H7 (cell line): ENCODE measurements around the gene MAN2A1. TPM values are rescaled to one million over a fixed set of nuclear protein-coding genes. Genes with fewer than 3 reads are reported as not detected.

Source experiments
- DNase-seq: peaks from one replicate; pipeline ENCODE4 v3.0.0; 2012
- H3K27me3 ChIP-seq: 2 replicates; pipeline ENCODE4 v1.6.0; 2011; ENCODE audit warnings: mild to moderate bottlenecking, low read length; ENCODE audit not compliant: control insufficient read depth, insufficient read depth
- H3K36me3 ChIP-seq: replicated peaks from 2 replicates; pipeline ENCODE4 v1.5.1; 2011; ENCODE audit warnings: low read length; ENCODE audit not compliant: control insufficient read depth, insufficient read depth
- H3K4me3 ChIP-seq: 2 replicates; pipeline ENCODE4 v1.5.1; 2011; ENCODE audit warnings: low read depth, mild to moderate bottlenecking, control low read depth, low read length, moderate library complexity; ENCODE audit not compliant: insufficient read depth
- total RNA-seq: library from RNA; depleted of rRNA; stranded (reverse); fragments of >200 nt; shearing (Covaris generic); gene quantifications from 2 replicates; pipeline ENCODE4 v1.2.3, GENCODE V29; 2014

Gene MAN2A1
- total RNA-seq, 1 experiment from 2014 or later, result 53.5 TPM

DNA sequence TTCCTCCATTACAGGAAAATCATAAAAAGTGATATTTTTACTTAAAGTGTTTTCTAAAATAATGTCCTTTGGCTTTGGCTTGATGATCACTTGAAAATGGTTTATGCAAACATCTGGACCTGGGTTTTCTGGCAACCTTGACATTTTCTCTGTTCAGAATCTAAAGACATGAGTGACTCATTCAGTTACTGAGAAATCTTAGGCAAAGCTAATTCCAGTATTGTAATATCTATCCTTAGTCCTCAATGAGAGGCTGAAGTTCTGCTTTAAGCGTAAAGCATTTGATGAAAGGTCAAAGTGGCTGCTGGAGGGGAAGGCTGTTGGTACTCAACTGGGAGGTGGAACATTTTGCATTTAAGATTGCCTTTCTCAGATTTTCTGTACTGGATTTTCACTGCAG, 2.3 kb downstream of the MAN2A1 start:
- Histone ChIP-seq H3K27me3 (no peaks in the 10 kb centered on the region), H3K36me3 (no peaks in the 10 kb centered on the region), H3K4me3 (no peak overlapping the region; the same call in 1 of the 2 replicates)
- no peak for DNase-seq

DNA sequence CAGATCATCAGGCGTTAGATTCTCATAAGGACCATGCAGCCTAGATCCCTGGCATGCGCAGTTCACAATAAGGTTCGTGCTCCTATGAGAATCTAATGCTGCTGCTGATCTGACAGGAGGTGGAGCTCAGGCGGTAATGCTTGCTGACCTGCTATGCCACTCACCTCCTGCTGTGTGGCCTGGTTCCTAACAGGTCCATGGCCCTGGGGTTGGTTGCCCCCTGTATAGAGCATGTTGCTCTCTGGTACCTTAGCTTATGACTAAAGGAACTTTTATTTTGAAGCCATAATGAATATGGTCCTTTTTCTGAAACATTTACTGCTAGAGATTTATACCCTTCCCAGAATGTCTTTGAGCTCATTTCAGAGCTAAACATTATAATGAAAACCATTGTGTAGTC, 3.1 kb downstream of the MAN2A1 start:
- Histone ChIP-seq H3K36me3 (no peaks in the 10 kb centered on the region), H3K4me3 (no peak overlapping the region), H3K27me3 (no peaks in the 10 kb centered on the region)
- DNase-seq, result no peak

DNA sequence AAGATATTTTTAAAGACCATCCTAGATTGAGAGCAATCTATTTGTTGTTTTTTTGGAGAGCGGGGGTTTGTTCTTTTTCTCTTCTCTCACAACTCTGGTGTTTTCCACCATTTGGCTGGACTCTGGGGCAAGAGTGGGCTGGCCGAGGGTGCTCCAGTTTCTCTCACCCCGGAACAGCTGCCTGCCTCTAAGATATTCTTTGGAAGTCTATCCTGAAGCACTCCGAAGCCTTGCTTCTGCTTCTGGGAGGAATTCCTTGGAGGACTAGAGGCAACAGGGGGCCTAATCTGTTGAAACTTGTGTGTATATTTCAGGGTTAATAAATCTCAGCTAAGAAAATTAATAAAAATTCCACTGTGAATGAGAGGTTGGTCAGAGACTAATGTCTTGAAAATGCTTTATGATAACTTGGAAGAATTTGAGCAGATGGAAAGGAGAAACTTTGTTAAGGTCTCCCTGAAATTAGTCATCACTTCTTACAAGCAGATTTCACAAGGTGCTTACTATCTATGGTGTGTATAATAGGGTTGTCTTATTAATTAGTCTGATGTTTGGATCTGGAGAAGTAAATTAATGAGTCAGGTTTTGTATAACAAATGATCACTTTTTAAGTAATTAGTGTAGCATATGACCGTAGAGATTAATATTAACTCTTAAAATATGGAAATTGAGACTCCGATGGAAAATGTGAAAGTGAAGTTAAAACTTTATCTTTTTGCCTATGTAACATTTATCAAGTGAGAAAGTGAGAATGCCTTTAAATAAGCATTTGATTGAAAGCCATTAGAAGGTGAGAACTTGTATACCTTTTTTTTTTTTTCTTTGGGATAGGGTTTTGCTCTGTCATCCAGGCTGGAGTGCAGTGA, 4.0 kb downstream of the MAN2A1 start:
- no peak for DNase-seq
- H3K4me3 ChIP-seq, result no peak overlapping the region

DNA sequence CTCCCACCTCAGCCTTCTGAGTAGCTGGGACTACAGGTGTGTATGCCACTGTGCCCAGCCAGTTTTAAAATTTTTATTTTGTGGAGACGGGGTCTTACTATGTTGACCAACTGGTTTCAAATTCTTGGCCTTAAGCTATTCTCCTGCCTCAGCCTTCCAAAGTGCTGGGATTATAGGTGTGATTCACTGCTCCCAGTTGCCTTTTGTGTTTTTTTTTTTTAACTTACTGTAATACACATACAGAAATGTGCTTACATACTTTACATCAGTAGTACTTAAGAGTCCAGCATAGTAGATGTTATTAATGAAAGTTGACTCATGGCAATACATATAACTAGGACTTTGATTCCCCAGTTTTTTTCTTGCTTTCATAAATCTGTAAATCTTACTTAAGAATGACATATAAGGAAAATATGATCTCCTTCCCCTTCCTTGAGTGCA, 4.7 kb downstream of the MAN2A1 start:
- Histone ChIP-seq H3K36me3 (no peaks in the 10 kb centered on the region), H3K27me3 (no peaks in the 10 kb centered on the region), H3K4me3 (no peak overlapping the region)
- DNase-seq, result no peak

More for the DNA sequence above, 4.0 kb downstream of the MAN2A1 start:
- no peaks in the 10 kb centered on the region for H3K36me3 ChIP-seq
- H3K27me3 ChIP-seq, result no peaks in the 10 kb centered on the region

DNA sequence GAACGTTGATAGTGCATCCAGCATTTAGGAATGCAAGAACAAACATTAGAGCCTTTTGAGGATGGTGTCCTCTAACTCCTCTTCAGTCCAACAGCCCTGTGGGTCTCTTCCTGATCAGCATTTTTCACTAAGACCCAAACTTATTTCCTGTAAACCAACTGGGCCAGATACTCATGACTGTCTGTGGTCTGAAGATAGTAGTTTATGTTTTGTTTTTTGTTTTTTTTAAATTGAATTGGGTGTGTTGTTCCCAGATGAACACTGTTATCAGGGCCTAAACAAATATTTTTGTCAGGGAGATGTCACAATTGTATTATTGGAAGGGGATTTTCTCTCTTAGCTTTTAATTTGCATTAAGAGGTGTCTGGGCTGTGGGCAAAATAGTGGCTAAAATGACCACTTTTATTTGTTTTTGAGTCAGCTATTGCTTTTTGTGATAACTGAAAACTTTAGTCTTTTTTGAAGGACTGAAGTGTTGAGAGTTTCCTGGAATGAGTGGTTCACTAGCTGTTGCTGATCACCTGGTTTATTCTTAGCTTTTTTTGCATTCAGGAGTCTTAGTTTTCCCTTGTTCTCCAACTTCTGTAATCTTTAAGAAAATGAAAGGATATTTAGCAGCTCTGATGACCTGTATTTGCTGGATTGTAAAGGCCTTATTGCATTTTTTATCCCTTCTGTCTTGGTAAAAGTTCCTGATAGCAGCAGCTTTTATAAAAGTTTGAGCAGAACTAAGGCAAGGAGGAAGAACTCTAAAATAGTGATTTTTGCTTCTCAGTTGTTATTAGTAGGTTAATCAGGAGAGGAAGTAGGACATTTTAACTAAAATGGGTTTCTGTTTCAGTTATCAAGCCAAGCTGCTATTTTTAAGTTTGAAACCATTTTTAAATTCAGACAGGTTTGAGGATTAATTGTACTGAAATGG, 5.5 kb downstream of the MAN2A1 start:
- no peak for DNase-seq
- no peaks in the 10 kb centered on the region for H3K36me3 ChIP-seq
- H3K4me3 ChIP-seq, result no peak overlapping the region
- no peaks in the 10 kb centered on the region for H3K27me3 ChIP-seq

DNA sequence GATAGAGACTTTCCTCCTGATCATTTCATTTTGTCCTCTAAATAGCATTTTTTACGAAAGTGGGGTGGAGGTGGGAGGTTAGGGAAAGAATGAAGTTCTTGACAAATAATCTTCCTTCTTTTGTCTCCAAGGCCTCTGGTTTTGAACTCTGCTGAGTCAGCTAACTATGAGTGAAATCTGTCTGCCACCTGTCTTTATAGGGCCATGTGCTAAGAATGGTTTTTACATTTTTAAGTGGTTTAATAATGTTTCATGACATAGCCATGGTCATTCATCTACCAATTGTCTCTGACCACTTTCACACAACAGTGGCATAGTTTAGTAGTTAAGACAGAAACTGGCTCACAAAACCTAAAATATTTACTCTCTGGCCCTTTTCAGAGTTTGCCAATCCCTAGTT, 7.6 kb downstream of the MAN2A1 start:
- no peaks in the 10 kb centered on the region for H3K27me3 ChIP-seq
- no peaks in the 10 kb centered on the region for H3K36me3 ChIP-seq
- DNase-seq, result no peak
- H3K4me3 ChIP-seq, result no peak overlapping the region

DNA sequence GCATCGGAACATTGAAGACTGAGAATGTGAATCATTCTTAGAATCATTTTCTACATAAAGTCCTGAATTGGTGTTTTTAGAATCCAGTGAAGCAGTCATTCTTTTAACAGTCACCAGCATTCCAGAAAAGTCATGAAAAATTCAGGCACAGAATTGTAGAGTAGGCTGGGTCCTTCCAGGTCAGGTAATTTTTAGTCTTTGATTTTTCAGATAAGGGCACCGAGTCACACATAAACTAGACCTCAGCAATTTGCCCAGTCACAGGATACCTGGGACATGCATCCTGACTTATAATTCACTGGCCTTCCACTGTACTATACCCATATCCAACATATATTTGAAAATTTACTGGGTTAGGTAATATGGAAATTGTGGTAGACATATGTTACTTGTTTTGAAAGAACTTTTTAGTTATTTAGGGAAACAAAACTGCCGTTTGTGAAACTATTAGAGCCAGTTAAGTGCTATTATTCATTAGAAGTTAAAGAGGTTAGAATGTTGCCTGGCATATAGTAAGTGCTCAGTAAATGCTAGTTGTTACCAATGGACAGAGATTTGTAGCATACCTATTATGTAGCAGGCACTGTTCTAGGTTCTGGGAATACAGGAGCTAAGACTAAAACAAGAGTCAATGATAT, 10.9 kb downstream of the MAN2A1 start:
- Histone ChIP-seq H3K4me3 (no peak overlapping the region), H3K27me3 (no peaks in the 10 kb centered on the region), H3K36me3 (no peaks in the 10 kb centered on the region)
- no peak for DNase-seq

DNA sequence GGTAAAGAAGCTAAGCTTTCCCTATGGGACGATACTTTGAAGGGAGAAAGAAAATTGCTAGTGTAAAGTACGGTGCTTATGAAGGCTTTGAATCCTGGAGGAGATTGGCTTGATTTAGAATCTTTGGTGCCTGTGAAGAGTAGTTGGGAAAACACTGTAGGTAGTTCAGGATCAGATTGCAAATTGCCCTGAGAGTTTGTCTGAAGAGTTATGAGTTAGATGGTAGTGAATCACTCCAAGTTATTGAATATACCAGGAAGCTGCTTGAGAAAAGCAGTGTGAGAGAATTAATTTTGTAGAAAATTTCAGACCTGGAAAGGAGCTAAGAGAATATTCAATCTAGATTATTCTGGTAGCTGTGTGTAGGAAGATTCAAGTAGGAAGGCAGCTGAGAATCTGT, 11.5 kb downstream of the MAN2A1 start:
- Histone ChIP-seq H3K4me3 (no peak overlapping the region), H3K27me3 (no peaks in the 10 kb centered on the region), H3K36me3 (no peaks in the 10 kb centered on the region)
- no peak for DNase-seq

DNA sequence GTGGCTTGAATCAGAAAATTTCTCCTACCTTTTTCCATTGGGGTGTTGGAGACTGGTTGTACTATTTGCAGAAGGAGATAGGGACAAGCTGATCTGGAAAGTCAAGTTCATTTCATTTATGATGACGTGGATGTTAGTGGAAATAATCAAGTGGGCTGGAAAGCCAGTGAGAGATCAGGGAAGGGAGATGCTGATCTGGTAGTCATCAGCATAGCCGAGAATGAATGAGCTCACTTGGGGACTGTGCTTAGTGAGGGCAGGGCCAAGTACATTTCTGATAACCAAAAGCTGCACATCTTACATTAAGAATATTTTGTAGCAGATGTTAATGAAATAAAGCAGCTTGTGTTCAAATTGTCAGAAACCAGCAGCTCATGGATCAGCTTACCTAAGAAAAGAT, 12.1 kb downstream of the MAN2A1 start:
- Histone ChIP-seq H3K4me3 (no peak overlapping the region), H3K27me3 (no peaks in the 10 kb centered on the region), H3K36me3 (no peaks in the 10 kb centered on the region)
- DNase-seq, result no peak

DNA sequence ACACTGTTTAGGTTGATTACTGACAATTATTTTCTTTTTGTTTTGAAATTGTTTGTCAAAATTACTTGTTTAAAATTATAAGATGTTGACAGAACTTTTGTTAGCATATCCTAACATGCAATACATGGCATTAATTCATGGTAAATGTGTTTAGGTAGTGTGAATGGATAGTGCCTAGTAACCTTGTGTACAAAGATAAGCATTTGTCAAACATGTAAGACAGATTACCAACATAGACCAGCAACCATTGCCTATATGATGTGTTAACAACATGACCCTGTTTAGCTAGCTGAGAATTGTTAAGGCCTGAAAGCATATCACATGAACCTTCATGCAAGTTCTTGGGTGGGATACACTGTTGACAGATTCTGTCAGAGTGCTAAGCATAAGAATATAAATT, 13.4 kb downstream of the MAN2A1 start:
- no peaks in the 10 kb centered on the region for H3K36me3 ChIP-seq

DNA sequence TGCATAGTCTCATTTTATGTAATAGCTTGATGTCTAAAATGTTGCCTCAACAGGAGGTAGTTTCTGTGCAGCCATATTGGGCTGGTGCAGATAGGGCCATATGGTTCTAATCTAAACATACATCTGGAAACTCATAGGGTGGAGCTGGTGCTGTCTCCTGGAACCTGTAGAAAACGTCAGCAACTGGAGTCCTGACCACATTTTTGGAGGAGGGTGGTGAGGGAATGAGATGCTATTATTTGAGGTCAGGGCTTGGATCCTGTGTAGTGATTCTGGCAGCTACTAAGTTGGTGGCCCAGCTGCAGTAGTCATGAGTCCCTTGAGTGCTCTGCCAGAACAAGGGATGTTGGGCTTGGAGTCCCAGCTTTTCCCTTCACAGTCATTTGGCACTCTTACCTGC, 14.1 kb downstream of the MAN2A1 start:
- Histone ChIP-seq H3K4me3 (no peak overlapping the region), H3K36me3 (no peaks in the 10 kb centered on the region)
- no peak for DNase-seq

More for the DNA sequence above, 13.4 kb downstream of the MAN2A1 start:
- H3K27me3 ChIP-seq, result no peaks in the 10 kb centered on the region
- no peak for DNase-seq
- H3K4me3 ChIP-seq, result no peak overlapping the region

DNA sequence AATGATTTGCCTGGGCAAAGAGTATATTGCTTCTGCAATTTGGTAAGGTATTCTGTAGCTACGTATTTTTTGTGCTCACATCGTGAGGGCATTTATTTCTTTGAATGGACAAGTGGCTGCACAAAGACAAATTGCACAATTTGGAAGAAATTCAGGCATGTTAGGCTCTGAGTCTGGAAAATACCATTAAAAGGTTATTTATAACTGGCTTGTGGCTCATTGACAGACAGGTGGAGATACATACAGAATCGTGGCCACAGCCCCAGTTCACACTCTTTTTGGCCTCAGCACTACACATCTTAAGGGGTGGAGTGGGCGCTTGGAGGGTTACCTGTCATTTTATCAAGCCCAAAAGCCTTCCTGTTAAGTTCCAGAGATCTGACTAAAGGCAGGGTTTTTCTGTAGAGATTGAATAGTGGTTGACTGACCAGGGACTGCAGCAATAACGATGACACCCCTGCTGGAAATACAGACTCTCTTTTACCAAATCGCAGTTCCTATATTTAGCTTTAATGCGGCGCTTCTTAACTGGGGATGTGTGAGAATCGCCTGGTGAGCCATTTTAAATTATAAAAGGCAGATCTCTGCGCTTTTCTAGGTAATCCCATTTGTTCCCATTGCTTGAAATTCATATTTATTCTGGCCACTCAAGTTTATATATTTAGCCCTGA, 14.7 kb downstream of the MAN2A1 start:
- H3K27me3 ChIP-seq, result no peaks in the 10 kb centered on the region
- no peaks in the 10 kb centered on the region for H3K36me3 ChIP-seq
- H3K4me3 ChIP-seq, result no peak overlapping the region
- DNase-seq, result no peak

More for the DNA sequence above, 14.1 kb downstream of the MAN2A1 start:
- H3K27me3 ChIP-seq, result no peaks in the 10 kb centered on the region

DNA sequence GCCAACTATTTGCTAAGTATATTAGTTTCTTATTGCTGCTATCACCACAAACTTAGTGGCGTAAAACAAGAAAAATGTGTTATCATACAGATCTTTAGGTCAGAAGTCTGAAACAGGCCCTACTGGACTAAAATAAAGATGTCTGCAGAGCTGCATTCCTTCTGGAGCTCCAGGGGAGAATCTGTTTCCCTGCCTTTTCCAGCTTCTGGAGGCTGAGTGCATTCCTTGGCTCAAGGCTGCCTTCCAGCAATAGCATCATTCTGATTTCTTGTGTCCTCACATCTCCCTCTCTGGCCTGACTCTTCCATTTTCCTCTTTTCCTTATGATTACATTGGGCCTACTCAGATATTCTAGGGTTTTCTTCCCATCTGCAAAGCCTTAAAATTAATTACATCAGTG, 15.9 kb downstream of the MAN2A1 start:
- Histone ChIP-seq H3K36me3 (no peaks in the 10 kb centered on the region), H3K27me3 (no peaks in the 10 kb centered on the region), H3K4me3 (no peak overlapping the region)
- no peak for DNase-seq

DNA sequence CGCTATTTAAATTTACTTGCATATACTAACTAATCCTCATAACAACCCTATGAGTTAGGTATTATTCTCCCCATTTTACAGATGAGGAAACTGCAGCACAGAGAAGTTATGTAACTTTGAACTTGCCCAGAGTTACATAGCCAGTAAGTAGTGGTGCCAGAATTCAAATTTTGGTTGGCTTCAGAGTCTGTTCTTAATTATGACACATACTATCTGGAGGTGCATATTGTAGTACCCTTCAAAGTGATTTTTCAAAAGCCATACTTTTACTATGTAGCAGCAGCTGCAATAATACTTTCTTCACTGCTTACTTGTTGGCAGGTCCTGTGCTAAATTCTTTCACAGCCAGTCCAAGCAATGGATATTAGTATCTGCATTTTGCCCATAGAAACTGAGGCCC, 16.4 kb downstream of the MAN2A1 start:
- H3K4me3 ChIP-seq, result no peak overlapping the region
- DNase-seq, result no peak
- H3K27me3 ChIP-seq, result no peaks in the 10 kb centered on the region
- no peaks in the 10 kb centered on the region for H3K36me3 ChIP-seq
